HG03378 (cell line): ENCODE data around the gene SRMS.

Experiments used
- ATAC-seq: cut with Tn5 transposase; IDR thresholded peaks from one replicate; pipeline ENCODE4 v1.9.1; 2021; ENCODE audit warnings: mild to moderate bottlenecking, moderate library complexity; ENCODE audit not compliant: unreplicated experiment

SRMS gene

DNA sequence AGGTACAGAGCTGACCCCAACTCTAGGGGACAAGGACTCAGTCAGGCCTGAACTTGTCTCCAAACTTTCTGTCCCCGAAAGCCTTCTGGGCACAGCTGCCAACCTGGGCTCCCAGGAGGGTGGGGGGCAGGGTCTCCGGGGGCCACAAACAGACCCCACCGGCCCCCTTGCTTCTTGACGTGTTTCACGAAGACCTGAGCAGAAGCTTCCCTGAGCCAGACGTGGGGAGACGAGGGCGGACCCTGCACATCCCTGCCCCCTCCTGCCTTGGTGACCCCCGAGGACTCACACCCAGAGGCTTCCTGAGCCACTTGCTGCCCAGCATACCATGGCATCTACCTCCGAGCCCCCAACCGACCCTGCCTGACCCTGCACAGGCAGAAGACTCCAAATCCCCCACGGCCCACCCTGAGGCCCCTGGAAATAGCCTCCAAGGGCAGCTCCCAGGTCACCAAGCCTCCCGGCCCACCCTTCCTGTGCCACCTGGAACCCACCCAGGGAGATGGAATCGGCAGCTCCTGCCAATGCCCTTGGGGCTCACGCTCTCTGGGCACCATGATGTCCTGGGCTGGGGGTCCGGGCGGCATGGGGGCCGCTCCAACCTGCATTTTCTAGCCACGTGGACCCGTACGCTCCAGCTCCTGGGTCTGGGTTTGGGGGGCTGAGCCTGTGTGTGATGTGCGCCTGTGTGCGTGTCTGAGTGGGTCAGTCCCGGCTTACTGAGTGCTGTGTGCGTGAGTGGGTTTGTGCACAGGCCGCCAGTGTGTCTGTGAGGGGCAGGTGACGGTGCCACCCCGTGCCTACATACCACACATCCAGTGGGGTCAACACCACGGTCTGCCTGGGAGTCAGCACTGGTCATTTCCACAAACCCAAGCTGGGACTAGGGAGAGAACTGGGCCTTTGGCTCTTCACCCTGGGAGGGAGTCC is 7.8 kb downstream of the SRMS start:
- no peak for ATAC-seq

DNA sequence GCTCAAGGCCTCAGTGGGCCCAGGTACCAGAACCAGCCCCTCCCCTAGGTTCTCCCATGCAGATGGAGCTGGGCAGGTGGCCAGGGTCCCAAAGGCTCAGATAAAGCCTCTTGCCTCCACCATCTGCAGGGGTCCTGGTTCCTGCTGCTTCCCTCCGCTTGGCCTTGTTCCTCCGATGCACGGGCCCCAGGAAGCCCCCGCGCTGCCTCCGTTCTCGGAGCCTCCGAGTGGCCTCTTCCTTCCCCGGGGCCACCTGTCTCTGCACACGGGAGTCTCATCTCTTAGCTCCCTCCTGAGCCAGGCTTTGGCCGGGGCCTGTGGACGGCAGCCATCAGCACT is 8.5 kb downstream of the SRMS start:
- no peak for ATAC-seq

DNA sequence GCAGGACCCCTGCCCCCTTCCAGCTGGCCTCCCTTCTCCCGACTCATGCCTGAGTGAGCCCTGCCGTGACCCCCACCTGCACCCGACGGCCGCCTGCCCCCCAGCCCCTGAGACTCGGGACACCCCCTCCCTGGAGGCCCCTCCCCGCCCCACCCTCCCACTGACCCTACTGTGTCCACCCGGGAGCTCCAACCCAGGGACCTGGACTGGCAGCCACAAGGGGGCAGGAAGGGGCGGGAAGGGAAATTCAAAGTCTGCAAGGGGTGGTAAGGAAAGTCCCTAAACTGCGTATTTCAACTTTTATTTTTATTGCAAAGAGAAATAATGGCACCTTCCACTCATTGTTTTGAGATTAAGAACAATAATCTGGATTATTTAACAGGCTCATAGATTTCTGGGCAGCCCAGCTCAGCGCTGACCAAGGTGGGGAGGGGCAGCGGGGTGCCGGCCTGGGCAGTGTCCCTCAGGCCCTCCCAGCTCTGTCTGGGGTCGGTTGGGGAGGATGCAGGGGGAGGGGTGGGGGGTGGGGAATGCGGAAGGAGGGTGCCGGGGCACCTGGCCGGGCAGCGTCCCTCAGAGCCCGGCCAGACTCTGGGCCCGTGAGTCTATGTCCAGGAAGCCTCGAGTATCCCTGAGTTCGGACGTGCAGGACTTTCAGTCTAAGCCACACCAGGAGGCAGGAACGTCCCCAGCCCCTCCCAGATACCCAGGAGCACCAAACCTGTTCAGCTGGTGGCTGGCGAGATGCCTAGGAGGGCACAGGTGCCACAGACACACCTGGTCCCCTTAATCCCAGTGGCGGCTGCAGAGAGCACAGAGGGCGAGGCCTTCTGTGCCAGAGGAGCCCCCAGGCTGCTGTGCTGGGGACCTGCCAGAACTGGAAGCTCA is 9.1 kb downstream of the SRMS start:
- ATAC-seq = no peak

DNA sequence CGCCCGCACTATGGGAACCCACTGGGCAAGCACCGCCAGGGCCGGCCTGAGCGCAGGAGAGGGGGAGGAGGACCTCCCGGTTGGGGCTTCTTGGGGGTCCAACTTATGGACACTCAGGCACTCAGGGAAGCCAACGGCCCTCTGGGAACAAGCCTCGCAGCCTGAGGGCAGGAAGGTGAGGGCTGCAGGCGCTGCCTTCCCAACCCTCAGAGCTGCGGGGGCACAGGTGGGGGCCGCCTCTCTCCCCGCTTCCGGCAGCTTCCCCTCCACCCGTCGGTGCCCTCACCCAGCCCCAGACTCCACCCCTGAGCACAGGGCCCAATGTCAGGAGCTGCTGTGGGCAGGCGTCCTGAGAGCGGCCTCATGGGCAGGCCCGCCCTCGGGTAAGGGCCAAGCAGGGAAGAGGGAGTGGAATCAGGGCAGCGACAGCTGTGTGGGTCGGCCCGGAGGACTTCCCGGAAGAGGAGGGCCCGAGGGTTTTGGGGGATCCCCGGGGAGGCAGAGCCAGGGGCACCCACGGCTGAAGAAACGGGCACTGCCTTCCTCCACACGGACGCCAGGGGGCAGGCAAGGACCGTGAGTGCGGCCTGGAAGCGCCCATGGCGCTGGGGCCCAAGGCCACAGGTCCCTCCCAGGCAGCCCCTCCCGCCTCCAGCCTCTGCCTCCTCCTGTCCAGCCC is 9.9 kb downstream of the SRMS start:
- peak; percentile 80 for ATAC-seq

DNA sequence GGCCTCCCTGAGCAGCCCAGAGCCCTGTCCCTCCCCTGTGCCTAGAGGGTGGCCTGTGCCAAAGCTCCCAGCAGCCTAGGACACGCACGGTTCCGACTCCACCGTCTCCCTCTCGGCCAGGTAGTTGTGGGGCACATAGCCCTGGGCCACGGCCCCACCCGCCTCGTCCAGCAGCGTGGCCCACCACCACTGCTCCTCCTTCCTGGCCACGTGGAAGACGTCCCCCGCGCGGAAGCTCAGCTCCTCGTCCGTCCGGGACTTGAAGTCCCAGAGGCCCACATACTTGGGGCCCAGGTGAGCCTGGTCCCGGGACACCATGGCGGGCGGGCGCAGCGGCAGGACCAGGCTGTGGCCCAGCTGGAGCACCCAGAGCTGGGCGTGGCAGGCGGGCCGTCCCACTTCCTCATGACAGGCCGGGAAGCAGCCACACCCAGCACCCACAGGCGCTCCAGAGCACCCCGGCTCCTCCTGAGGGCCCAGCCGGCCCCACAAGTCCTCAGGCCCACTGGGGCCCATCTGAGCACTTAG is 10.5 kb downstream of the SRMS start, which contains the start of gene PTK6:
Gene PTK6, minus strand, starts transcription at position 380 of the 528 bp plus-strand sequence. Its CDS starts 62 bp downstream, at position 318.
- ATAC-seq = no peak

DNA sequence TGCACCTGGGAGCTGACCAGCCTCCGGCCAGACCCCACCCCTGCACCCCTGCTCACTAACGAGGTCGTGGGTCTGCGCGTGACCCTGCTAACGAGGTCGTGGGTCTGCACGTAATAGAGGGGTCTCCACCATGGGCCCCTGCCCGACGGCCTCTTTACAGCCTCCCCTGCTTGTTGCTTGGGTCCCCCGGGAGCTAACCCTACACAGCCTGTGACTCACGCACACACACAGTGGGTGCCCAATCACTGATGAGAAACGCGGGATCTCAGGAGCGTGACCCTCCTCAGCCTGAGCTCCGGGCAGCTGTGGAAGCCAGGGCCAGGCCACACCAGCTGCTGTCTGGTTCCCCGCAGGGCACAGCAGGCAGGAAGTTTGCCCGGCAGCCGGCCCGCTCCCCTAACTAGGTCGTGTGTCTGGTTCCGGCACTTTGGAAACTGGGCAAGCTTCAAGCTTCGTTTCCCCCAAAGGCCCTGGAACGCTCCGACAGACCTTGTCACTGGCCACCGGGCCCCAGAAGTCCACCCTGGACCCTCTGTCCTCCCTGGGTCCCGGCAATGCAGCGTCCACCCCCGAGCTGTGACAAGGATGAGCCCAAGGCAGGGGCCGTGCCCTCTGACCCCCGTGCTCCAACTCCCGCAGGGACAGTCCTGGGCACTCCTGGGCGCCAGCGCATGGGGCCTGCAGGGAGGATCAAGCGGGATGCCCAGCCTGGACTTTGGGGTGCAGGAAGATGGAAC is 11.1 kb downstream of the SRMS start:
- ATAC-seq = no peak

DNA sequence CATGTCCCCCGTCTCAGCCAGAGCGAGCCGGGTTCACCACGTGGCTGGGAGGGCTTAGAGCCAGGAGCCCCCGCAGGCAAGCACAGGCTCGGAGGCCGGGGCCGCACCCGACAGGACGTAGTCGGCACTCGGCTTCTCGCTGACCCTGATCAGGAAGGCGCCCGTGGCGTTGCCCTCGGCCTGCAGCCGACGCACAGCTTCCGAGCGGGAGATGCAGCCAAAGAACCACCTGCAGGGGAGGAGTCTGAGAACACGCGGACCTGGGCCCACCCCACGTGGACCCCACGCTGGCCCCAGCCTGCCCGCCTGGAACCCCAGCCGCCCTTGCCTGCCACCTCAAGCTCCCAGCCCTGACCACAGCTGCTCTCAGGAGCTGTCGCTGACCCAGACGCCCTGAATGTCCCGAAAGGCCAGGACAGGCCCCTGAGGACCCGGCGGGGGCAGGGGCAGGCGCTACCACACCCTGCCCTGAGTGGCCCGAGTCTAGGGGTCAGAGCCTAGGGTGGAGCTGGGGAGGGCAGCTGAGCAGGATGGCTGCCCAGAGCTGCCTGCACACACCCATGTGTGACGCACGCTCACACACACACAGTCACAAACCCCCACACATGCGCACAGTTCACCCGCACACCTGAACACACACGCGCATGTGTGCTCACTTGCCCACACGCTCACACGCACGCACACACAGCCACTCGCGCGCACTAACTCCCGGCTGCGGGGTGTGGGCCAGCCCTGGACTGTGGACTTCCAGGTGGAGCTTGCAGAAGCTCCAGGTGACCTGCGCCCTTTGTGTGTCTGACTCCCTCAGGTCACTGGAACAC is 12.5 kb downstream of the SRMS start:
- no peak for ATAC-seq

DNA sequence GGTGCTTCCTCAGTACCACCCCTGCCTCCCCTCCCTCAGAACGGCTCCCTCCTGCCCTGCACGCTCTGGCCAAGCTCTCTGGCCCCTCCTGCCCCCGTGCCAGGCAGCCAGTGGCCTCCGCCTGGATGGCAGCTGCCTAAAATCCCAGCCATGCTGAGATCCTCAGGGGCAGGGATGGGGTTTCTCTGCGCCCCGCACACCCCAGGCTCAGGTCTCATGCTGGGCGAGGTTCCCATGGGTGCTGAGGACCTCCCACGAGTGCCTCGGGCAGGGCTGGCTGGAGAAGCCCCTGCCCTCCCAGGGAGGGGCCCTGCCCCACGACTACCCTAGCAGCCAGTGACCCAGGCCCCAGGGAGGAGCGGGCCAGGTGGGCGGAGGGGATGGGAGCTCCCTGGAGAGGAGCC is 13.1 kb downstream of the SRMS start:
- no peak for ATAC-seq

DNA sequence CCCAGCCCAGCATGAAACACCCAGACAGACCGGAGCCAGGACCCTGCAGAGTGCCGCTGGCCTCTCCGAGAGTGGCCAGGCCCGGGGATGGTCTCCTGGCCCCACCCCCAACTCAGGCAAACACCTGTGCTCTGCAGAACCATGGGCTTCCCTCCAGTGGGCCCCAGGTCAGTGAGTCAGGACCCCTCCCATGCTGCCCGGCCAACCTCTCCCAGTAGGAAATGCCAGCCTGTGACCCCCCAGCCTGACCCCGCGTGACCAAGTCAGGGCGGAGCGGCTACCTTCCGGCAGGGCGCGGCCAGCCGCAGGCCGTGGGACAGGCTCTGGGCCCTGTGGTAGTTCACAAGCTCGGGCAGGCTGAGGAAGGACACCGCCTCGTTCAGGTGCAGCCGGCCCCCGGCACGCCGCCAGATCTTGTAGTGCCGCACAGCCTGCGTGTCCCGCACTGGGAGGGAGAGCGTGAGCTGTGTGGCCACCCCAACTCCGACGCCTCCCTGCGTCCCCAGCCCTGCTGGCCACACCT is 13.6 kb downstream of the SRMS start:
- ATAC-seq = no peak

DNA sequence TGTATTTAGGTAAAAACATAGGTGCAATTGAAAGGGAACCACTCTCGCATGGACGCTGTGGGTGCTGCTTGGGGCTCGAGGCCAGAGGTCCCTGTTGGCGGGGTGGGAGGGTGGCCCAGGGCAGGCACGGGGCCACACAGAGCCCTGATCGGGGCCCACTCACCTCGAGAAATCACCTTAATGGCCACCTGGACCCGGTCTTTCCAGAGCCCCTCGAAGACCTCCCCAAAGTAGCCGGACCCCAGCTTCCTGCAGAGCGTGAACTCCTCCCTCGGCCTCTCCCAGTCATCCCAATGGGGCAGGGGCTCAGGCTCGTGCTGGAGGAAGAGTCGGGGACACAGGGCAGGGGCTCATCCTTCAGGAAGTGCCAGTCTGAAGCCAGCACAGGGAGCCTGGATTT is 14.2 kb downstream of the SRMS start:
- no peak for ATAC-seq

DNA sequence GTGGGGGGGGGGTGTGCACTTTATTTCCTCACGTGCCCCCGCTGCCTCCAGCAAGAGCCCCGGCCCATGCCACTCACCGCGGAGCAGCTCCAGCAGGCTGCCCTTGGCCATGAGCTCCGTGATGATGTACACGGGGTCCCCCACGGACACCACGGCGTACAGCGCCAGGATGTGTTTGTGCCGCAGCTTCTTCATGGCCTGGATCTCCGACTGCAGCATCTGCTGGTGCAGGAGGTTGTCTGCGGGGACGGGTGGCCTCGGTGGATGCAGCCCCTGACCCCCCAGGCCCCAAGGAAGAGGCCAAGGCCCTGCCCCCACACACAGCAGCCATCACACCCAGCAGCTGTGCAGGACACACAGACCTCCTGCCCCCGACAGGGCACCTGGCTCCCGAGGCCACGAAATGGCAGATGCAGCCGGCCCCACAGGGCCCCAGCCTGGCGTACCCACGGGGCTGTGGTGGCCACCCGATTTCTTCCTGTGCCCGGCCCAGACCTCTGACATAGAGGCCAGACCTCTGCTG is 15.0 kb downstream of the SRMS start:
- ATAC-seq = no peak

DNA sequence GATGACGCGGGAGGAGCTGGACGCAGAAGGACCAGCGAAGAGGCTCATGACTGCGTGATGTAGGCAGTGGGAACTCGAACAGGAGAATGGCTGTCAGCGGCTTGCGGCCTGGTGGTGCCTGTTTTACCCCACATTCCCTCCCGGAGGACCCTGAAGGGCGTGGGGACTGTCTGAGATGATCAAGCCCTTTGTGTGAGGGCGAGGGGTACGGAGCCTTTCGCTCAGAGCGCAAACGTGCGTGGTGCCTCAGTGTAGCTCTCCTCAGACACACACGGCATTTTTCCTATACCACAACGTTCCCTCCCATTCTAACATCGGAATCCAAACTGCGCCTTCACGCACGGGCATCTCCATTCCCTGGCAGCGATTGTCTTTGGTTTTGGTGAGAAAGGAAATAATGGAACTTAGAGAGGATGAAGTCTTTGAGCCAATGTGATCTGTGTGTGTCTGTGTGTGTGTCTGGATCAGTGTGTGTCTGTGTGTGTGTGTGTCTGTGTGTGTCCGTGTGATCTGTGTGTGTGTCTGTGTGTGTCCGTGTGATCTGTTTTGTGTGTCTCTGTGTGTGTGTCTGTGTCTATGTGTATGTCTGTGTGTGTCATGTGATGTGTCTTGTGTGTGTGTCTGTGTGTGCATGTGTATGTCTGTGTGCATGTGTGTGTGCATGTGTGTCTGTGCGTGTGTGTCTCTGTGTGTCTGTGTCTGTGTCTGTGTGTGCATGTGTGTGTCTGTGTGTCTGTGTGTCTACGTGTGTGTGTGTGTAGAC is 15.7 kb downstream of the SRMS start:
- ATAC-seq = no peak

DNA sequence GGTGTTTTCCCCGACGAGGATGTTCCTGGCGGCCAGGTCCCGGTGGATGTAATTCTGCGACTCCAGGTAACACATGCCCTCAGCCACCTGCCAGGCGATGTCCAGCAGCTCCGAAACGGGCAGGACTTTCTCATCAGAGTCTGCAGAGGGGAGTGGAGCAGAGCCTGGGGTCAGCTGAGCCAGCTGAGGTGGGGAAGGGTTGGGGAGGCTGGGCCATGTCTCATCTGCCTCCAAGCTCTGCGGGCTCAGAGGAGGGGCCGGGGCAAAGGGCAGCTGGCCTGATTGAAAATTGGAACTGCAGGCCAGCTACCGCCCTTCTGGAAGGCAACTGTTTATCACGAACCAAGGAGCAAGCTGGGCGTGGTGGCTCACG is 16.8 kb downstream of the SRMS start:
- ATAC-seq = no peak

DNA sequence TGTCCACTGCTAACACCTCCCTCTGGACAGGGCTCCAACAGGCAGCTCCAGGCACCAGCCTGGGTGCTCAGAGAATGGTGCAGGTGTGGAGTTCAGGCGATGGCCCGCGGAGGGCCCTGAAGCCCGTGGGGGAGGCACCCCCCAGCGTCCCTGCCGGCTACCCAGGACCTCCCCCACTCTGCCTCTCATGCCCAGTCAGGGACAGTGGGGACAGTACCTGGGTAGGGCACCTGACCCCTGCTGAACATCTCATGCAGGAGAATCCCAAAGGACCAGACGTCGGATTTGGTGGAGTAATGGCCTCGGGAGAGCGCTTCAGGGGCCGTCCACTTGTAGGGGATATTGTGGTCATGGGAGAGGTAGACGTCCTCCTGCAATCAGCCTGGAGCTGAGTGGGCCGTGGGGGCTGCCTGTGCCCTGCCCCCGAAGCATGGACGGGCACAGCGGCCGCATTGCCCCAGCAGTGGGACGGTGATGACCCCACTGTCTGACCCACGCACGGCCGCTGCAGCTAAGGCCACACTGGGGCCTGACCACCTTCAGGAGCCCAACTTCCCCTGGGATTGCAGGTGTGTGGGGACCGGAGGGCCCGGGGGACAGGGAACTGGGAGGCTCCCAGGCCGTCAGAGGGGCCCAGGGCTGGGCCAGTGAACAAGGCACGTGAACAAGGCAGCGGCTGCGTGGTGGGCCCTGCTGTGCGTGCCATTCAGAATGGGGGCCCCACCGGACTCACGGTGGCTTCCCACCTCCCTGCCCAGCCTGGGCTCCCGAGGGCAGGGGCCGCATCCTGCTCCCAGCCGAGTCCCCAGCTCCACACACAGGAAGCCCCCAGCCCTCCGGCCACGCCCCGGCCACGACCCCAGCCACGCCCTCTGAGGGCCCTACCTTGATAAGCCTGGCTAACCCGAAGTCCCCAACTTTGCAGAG is 17.4 kb downstream of the SRMS start:
- ATAC-seq = no peak

DNA sequence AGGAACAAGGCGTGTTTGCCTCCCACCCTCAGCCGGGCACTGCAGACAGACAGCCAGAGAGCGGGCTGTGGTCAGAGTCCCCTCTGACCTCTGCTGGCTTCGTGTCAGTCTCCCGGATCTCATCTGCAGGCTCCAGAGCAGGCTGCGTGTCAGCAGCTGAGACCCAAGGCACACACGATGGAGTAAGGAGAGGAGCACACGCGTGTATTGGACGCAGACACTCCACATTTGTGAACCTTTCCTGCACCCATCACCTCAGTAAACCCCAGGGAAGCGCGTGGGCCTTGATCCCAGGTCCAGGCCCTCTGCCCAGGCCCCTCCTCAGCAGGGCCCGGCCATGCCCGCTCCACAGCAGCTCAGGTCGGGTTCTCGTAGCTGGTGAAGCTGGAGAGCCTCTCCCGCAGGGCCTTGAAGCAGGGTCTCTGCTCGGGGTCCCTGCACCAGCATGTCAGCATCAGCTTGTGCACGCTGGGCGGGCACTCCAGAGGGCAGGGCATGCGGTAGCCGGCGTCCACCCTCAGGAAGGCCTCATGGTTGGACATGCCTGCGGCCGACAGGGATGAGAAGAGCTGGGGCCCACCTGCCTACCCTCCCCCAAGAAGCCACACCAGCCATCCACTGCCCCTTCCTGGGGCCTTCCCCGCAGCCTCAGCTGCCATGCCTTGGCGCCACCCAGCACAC is 18.2 kb downstream of the SRMS start:
- no peak for ATAC-seq

DNA sequence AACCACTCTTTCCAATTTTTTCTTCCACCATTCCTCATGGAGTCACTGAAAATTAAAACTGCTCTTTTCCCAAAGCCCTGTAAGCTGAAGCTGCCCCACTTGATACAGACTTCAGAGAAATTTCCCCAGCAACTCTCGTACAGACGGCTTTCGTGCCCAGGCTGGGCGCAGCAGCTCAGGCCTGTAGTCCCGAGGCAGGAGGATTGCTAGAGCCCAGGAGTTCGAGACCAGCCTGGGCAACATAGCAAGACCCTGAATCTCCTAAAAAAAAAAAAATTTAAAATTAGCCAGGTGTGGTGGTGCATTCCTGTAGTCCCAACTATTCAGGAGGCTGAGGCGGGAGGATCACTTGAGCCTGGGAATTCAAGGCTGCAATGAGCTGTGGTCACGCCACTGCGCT is 20.4 kb downstream of the SRMS start:
- no peak for ATAC-seq

DNA sequence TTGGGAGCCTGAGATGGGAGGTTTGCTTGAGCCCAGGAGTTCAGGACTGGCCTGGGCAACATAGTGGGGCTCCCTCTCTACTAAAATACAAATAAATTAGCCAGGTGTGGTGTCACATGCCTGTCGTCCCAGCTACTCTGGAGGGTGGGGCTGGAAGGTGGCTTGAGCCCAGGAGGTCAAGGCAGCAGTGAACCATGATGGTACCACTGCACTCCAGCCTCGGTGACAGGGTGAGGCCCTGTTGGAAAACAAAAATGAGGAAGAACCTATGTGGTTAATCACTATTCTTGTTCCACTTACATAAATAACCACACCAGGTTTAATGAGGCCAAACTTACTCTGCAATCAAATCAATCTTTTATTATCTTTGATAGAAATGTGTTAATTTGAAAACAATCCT is 21.6 kb downstream of the SRMS start:
- no peak for ATAC-seq
